Measurements from ENCODE around the gene CCR5.

DNA sequence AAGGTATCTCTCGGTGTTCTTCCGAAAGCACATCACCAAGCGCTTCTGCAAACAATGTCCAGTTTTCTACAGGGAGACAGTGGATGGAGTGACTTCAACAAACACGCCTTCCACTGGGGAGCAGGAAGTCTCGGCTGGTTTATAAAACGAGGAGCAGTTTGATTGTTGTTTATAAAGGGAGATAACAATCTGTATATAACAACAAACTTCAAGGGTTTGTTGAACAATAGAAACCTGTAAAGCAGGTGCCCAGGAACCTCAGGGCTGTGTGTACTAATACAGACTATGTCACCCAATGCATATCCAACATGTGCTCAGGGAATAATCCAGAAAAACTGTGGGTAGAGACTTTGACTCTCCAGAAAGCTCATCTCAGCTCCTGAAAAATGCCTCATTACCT is 12.3 kb upstream of the CCR5 start:
- TF ChIP-seq, protein P1, sequence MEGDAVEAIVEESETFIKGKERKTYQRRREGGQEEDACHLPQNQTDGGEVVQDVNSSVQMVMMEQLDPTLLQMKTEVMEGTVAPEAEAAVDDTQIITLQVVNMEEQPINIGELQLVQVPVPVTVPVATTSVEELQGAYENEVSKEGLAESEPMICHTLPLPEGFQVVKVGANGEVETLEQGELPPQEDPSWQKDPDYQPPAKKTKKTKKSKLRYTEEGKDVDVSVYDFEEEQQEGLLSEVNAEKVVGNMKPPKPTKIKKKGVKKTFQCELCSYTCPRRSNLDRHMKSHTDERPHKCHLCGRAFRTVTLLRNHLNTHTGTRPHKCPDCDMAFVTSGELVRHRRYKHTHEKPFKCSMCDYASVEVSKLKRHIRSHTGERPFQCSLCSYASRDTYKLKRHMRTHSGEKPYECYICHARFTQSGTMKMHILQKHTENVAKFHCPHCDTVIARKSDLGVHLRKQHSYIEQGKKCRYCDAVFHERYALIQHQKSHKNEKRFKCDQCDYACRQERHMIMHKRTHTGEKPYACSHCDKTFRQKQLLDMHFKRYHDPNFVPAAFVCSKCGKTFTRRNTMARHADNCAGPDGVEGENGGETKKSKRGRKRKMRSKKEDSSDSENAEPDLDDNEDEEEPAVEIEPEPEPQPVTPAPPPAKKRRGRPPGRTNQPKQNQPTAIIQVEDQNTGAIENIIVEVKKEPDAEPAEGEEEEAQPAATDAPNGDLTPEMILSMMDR (IDR thresholded peaks at IDR 0.05; ENCODE audit: low read depth, low read length): no peak
- TF ChIP-seq EZH2phosphoT487 (IDR thresholded peaks at IDR 0.05; ENCODE audit: low read depth): no peak
